Adrenal gland (tissue), 5 donors: Measurements from ENCODE around the gene TMEM185B.

Experiments used
- POLR2A ChIP-seq, 2 donors: fragments of 450-650 bp; IDR thresholded peaks; one replicate each; pipeline ENCODE4 v1.6.1; 2017; ENCODE audit warnings: antibody characterized with exemption in 2 of 2, mild to moderate bottlenecking in 2 of 2, moderate library complexity in 1 of 2
- TF ChIP-seq, protein P1 (sequence below), 6 experiments: fragments of 450-650 bp in 4 of 6; fragments of 200-600 bp in 2 of 6; sonication (generic) in 1 of 6; IDR thresholded peaks; 1 replicate in 5 of 6; 2 replicates in 1 of 6; pipeline versions ENCODE4 v1.5.1 to v1.8.0; 2016 to 2021; ENCODE audit warnings: antibody characterized with exemption in 6 of 6, mild to moderate bottlenecking in 2 of 6, moderate library complexity in 1 of 6
- donor health status: DM: no; HTN: no; CAD: no.

- TF ChIP-seq, protein P1, sequence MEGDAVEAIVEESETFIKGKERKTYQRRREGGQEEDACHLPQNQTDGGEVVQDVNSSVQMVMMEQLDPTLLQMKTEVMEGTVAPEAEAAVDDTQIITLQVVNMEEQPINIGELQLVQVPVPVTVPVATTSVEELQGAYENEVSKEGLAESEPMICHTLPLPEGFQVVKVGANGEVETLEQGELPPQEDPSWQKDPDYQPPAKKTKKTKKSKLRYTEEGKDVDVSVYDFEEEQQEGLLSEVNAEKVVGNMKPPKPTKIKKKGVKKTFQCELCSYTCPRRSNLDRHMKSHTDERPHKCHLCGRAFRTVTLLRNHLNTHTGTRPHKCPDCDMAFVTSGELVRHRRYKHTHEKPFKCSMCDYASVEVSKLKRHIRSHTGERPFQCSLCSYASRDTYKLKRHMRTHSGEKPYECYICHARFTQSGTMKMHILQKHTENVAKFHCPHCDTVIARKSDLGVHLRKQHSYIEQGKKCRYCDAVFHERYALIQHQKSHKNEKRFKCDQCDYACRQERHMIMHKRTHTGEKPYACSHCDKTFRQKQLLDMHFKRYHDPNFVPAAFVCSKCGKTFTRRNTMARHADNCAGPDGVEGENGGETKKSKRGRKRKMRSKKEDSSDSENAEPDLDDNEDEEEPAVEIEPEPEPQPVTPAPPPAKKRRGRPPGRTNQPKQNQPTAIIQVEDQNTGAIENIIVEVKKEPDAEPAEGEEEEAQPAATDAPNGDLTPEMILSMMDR (IDR thresholded peaks at IDR 0.05), result no peak
- TF ChIP-seq POLR2A (IDR thresholded peaks at IDR 0.05), result no peak
Measured at GRCh38 chr2:120182019-120182560, 41.1 kb downstream of the TMEM185B start.
